ENCODE results near the gene CARD6. TPM values are rescaled to one million over a fixed set of nuclear protein-coding genes. Genes with fewer than 3 reads are reported as not detected.

CARD6 gene
- total and polyA plus RNA-seq, 10 donors, result 3.8 to 37.1 (median 30.5) TPM

DNA sequence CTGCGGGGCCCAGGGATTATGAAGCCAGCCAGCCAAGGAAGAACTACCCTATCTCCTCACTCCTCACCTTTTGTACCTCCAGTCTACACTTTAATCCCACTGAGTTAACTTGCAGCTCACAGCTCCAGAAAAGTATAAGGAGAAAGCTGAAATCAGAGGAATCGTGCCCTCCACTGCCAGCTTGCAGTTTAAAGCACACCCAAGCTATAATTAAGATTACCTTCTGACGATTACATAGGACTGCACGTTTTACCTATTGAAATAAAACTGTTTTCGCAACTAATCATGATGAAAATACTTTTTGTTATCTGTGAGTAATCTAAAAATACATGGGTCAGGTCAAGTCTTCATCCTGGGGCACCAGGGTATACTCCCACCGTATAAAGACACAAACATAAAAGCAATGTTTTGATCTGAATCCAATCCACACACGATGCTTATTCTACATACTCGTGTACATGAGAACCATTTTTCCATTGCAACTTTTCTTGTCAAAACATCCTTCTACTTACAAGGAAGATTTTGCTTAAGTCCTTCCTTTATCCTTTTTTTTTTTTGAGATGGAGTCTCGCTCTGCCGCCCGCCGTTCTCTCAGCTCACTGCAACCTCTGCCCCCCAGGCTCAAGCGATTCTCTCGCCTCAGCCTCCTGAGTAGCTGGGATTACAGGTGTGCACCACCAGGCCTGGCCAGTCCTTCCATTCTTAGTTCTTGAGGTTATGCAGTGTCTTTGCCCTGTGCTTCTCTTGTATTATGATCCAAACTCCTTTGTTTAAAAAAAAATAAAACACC, 13.8 kb upstream of the CARD6 start:
- TF ChIP-seq POLR2AphosphoS5 (IDR thresholded peaks at IDR 0.05) (peak; percentile 10 to 48 (median 34)), POLR2A (IDR thresholded peaks at IDR 0.05) (no peak)
- TF ChIP-seq, protein P1, sequence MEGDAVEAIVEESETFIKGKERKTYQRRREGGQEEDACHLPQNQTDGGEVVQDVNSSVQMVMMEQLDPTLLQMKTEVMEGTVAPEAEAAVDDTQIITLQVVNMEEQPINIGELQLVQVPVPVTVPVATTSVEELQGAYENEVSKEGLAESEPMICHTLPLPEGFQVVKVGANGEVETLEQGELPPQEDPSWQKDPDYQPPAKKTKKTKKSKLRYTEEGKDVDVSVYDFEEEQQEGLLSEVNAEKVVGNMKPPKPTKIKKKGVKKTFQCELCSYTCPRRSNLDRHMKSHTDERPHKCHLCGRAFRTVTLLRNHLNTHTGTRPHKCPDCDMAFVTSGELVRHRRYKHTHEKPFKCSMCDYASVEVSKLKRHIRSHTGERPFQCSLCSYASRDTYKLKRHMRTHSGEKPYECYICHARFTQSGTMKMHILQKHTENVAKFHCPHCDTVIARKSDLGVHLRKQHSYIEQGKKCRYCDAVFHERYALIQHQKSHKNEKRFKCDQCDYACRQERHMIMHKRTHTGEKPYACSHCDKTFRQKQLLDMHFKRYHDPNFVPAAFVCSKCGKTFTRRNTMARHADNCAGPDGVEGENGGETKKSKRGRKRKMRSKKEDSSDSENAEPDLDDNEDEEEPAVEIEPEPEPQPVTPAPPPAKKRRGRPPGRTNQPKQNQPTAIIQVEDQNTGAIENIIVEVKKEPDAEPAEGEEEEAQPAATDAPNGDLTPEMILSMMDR (IDR thresholded peaks at IDR 0.05 in 8 of 11, conservative IDR thresholded peaks at IDR 0.05 in 3 of 11), result no peak
- intact Hi-C loops (cut with DNase I; ENCODE audit: low total_unique reads), result no loop called here
- WGBS, 5 donors, result 90 to 95% (median 91%) methylated on average over 14 of the region's 14 CpGs
- Histone ChIP-seq H3K4me1 (peaks cover 0 to 36% (median 11%) of the 10 kb centered on the region in 6 donors), H3K27me3 (replicated peaks in 1 of 7) (no peaks in the 10 kb centered on the region), H3K4me3 (no peak overlapping the region), H3K36me3 (peaks cover 2 to 79% (median 65%) of the 10 kb centered on the region in 6 donors), H3K9me3 (no peaks in the 10 kb centered on the region), H3K27ac (no peak overlapping the region)
- no peak for DNase-seq

DNA sequence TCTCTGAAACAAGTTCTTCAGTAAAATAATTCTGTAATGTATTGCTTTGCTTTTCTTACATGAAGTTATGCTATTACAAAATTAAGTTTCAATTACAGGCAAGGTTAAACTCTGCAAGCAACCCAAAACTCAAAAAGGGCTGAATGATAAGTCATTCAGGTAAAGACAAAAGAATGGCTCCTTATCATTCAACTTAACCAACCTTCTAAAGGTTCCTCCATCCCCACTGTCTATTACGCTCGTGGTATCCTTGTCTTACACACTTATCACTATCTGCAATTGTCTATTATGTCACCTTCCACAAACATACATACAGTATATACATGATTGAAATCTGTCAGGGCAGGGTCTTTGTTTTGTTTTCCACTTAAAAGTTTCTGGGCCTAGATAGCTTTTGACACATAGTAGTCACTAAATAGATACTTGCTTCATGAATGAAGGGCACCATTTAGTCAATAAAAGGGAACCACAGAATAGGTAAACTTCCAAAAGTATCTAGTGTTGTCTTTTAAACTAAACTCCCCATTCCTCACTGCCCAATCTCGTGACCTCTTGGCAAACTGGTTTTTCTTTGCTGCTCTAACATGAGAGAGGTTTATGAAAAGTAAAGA, 13.0 kb upstream of the CARD6 start:
- Histone ChIP-seq H3K4me3 (no peak overlapping the region), H3K27me3 (replicated peaks in 1 of 7) (no peaks in the 10 kb centered on the region), H3K27ac (no peak overlapping the region), H3K4me1 (peaks cover 3 to 43% (median 18%) of the 10 kb centered on the region in 6 donors), H3K36me3 (peaks cover 2 to 86% (median 70%) of the 10 kb centered on the region in 6 donors), H3K9me3 (no peaks in the 10 kb centered on the region)
- intact Hi-C loops (cut with DNase I; ENCODE audit: low total_unique reads), result no loop called here
- 84 to 95% (median 93%) methylated on average over 3 of the region's 3 CpGs for WGBS, 5 donors
- TF ChIP-seq POLR2AphosphoS5 (IDR thresholded peaks at IDR 0.05) (no peak), POLR2A (IDR thresholded peaks at IDR 0.05) (no peak)
- TF ChIP-seq, protein P1 (IDR thresholded peaks at IDR 0.05 in 8 of 11, conservative IDR thresholded peaks at IDR 0.05 in 3 of 11), result no peak
- no peak for DNase-seq

DNA sequence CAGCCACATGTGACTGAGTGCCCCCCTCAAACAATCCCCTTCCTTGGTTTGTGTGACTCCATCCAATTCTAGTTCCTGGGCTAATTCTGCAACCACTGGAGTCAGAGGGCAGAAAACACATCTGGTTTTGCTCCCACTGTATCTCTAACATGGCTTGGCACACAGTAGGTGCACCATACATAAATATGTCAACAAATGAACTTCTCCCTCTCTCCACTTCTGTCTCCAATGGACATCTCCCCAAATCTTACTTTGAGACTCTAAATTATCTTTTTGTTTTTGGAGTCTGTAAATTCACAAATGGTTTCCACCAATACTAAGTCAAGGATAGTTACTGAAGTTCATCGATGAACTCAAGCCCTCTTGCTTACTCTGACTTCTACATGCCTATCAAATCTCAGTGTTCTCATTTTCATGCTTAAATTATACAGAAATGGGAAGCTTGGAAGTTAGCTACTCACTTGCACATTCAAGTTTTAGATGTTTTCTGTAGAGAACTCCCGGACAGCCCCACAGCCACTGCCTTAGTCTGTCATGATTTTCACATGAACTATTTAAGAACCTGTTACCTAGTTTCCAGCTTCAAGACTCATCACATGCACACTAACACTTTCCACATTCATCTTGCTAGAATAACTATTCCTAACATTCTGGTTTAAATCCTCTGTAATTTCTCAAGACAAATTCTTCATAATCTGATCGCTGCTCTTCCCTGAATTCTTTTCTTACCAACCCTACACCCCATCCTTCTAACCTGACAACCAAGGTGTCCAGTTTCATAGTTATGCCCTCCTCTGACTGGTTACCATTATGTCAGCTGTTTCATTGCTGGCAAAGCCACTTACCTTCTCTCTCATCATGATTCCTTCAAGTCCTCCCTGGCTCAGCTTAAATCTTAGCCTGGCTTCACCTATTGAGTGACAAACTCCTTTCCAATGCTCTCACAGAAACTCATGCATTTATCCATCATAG, 12.2 kb upstream of the CARD6 start:
- WGBS, 5 donors, result 94 to 100% (median 96%) methylated on average over 3 of the region's 3 CpGs
- Histone ChIP-seq H3K4me1 (peaks cover 12 to 52% (median 26%) of the 10 kb centered on the region in 6 donors), H3K27me3 (replicated peaks in 1 of 7) (no peaks in the 10 kb centered on the region), H3K36me3 (peaks cover 2 to 94% (median 73%) of the 10 kb centered on the region in 6 donors), H3K27ac (no peak overlapping the region), H3K4me3 (no peak overlapping the region), H3K9me3 (no peaks in the 10 kb centered on the region)
- TF ChIP-seq, protein P1 (IDR thresholded peaks at IDR 0.05 in 8 of 11, conservative IDR thresholded peaks at IDR 0.05 in 3 of 11), result no peak
- TF ChIP-seq POLR2AphosphoS5 (IDR thresholded peaks at IDR 0.05) (no peak), POLR2A (IDR thresholded peaks at IDR 0.05) (no peak)
- intact Hi-C loops (cut with DNase I; ENCODE audit: low total_unique reads), result no loop called here
- DNase-seq, result no peak

Data from spleen (tissue), 11 donors.